Coronary artery (tissue), 2 donors: ENCODE measurements around the gene C2CD4A.

Source experiments
- DNase-seq: peaks from one replicate; pipeline ENCODE4 v3.0.0-alpha.2; 2017; ENCODE audit warnings: low spot score
- H3K27ac ChIP-seq, 2 donors: fragments of 200-600 bp; sonication (generic); one replicate each; pipeline ENCODE4 v1.5.1; 2016 to 2019
- H3K4me3 ChIP-seq: fragments of 200-600 bp; sonication (generic); 2 replicates; pipeline ENCODE4 v1.5.1; 2016; ENCODE audit warnings: mild to moderate bottlenecking, moderate library complexity
- TF ChIP-seq, protein P1 (sequence below): fragments of 200-600 bp; sonication (generic); IDR thresholded peaks from one replicate; pipeline ENCODE4 v1.5.1; 2019; ENCODE audit warnings: antibody characterized with exemption

The C2CD4A gene

DNA sequence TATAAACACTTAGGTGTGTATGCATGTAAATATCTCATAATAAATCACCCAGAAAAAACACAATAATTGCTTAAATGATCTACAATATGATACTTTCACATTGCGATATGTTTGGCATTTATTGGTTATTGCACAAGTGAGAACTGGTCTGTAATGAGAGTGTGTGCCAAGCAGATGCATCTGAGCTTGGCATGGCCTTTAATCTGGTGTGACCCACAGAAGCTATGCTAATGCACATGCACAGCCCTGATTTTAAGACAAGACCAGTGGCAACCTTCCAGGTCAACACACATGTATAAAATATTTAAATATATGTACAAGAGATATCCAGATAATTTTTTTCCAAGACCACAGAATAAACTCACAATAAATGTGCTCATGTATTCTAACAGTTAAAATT lies 42.7 kb downstream of the C2CD4A start:
- TF ChIP-seq, protein P1, sequence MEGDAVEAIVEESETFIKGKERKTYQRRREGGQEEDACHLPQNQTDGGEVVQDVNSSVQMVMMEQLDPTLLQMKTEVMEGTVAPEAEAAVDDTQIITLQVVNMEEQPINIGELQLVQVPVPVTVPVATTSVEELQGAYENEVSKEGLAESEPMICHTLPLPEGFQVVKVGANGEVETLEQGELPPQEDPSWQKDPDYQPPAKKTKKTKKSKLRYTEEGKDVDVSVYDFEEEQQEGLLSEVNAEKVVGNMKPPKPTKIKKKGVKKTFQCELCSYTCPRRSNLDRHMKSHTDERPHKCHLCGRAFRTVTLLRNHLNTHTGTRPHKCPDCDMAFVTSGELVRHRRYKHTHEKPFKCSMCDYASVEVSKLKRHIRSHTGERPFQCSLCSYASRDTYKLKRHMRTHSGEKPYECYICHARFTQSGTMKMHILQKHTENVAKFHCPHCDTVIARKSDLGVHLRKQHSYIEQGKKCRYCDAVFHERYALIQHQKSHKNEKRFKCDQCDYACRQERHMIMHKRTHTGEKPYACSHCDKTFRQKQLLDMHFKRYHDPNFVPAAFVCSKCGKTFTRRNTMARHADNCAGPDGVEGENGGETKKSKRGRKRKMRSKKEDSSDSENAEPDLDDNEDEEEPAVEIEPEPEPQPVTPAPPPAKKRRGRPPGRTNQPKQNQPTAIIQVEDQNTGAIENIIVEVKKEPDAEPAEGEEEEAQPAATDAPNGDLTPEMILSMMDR = no peak
- H3K27ac ChIP-seq = no peak overlapping the region
- no peak overlapping the region for H3K4me3 ChIP-seq
- DNase-seq = no peak

DNA sequence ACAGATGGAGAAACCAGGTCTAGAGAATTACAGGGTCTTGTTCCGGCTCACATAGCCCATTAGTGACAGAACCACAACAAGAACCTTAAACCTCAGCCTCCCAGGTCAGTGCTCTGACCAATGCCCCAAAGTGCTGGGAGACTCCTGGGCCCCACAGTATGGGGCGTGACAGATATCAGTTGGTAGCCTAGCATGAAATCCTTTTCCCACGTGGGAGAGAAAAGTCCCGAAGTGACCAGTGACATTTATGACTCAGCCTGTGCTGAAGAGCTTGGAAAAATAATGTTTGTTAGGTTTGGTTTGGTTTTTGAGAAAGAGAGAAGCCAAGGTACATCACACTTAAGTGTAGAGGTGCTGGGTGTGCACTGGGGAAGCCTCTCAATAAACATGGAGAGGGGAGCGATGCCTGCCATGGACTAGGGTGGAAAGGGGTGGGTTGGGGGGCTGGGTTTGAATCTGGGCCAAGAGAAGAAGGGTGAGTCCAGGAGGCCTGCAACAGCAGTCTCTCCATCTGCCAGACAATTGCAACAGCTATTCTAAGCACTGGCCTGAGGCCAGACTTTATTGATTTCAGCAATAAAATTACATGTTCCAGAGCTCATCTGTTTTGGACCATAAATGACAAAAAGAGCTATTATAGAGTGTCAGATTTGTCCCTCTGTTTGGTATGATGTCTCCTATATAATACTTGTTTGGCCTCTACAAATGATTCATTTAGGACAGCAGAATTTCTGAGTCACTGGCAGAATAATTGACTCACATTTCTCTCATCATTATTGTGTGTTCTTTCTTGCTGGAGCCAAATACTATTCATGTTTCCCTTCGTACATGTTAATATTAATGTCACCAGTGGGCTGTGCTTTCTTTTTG lies 43.4 kb downstream of the C2CD4A start:
- DNase-seq = no peak
- peak overlapping the region; percentile 21 to 67 for H3K27ac ChIP-seq
- TF ChIP-seq, protein P1 = no peak
- no peak overlapping the region for H3K4me3 ChIP-seq

DNA sequence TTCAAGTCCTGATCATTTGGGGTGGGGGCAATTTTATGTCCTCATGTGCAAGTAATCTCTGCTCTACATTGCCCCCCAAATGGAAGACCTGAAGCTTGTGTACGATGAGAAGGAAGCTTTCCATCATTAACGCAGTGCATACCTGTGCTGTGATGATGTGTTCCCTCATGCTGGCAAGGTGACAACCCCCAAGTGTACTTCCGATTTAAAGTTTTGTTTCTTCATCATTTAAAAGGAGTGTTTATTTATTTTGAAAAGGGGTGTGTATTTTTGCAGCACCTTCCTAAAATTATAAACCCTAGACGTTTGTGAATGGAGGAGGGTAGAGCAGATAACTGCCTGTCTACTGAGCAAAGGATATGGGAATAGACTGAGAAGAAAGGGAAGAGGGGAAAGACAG lies 45.3 kb downstream of the C2CD4A start:
- H3K4me3 ChIP-seq = no peak overlapping the region
- H3K27ac ChIP-seq = no peak overlapping the region
- TF ChIP-seq, protein P1 = no peak
- no peak for DNase-seq

DNA sequence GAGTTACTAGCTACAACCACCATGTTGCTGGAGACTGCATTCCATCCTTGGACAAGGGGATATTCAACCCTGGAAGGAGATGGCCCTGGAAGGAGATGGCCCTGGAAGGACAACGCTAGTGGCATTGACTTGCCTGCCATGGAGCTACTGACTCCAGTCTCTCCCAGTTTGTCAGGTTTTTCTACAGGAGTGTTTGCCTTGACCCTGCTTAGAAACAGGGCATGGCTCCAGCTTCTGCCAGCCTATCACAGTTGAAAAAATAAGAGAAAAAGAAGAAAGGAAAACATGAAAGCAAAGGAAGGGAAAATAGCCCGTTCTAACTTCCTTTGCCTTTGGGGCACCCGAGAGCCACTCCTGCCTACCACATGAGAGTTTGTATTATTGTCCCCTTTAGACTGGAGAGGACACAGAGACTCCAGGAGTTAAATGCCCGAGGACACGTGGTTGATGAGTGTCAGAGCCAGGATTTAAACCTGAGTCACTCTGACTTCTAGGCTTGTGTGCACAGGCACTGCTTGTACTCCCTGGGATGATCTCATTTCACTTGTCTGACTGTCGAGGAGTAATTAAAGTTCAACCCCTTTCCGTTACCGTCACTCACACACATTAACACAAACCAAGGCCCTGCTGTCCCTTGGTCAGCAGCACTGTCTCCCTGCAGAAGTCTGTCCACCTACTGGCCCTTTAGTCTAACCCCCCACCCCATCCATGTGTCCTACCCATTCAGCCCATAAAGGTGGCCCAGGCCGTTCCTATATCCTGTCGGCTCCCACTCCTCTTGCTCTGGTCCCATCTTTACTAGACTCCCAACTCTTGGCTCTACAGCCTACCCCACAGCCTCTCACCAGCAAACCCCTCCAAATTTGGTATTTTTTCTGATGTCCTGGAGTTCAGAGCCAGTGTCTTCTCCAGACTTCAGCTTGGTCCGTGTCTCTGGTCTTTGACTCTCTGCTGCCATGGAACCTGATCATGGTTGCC lies 46.1 kb downstream of the C2CD4A start:
- TF ChIP-seq, protein P1 = no peak
- H3K27ac ChIP-seq = no peak overlapping the region
- DNase-seq = no peak
- no peak overlapping the region for H3K4me3 ChIP-seq

DNA sequence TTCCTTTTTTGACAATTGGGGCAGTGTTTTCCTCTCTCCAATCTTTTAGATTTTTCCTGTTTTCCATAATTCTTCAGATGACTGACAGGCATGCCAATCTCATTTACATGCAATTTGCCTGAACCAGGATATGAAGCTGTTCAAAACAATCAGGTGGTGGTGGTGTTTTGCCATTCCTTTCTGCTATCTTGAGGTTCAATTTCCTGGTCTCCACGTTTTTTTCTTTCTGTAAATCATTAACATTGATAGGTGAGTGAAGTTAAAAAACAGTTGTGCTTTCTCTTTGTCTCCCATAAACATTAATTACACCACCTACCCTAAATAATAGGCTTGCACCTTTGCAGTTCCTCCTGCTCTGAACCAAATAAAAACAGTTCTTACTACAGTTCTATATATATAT lies 49.1 kb downstream of the C2CD4A start:
- Histone ChIP-seq H3K4me3 (no peak overlapping the region), H3K27ac (no peak overlapping the region)
- TF ChIP-seq, protein P1 = no peak
- no peak for DNase-seq

DNA sequence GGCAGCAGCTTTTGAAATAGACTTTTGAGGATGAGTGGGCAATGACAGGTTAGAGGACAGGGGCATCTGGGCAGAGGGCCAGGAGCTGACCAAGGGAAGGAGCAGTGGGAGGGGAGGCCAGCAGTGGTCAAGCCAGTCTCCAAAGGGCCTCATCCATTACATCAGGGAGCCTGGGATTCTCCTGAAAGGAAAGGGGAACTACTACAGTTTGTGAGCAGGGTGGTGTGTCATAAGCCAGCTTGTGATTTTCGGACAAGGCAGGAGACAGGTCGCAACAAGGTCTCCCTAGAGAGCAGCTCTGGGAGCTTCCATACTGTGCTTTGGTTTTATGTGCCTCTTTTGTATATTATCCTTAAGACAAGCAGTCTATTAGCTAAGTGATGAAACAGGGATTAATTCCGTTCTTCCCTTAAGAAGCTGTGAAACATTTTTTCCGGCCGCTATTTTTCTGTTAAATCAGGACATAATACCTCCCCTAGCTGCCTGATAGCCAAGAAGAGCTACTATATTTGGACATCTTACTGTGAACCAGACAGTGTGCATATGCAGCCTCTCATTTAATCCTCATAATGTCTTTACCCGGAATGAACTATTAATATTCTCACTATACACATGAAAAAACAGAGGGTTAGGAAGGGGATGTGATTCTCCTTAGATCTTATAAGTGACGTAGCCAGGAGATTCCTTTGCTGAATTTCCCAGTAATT lies 51.9 kb downstream of the C2CD4A start:
- Histone ChIP-seq H3K27ac (peak overlapping the region in 1 of 2 donors; percentile 71), H3K4me3 (peak overlapping the region; percentile 55)
- TF ChIP-seq, protein P1 = no peak
- DNase-seq = no peak
